NCI-H1436 (cell line): Measurements from ENCODE around the gene ZNF106.

ENCODE experiments used
- DNase-seq: peaks from one replicate; lab custom pipeline; 2025; lab: John Stamatoyannopoulos, UW

The ZNF106 gene

DNA sequence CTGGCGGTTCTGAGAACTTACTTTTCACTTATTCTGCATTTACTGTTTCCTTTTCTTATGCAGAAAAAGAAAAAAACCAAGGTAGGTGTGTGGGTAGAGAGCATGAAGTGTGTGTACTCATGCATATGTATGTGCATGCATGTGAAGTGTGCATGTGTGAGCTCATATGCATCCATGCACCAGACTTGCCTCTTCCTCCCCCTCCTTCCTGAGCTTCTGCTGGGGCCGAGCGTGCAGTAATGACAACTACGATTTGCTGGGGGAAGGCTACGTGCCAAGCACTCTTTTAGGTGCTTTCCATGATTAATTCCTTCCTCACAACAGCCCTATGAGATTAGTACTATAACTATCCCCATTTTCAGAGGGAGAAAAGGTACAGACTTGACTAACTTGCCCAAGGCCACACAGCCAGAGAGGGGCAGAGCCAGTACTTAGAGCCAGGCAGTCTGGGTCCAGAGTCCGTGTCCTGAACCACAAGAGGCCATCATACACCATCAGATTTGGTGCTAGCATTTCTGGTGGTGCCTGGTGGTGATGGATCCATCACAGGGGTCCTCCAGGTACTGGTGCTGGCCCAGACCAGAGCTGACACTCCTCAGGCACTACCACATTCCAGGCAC is 85.0 kb downstream of the ZNF106 start:
- DNase-seq, result no peak

DNA sequence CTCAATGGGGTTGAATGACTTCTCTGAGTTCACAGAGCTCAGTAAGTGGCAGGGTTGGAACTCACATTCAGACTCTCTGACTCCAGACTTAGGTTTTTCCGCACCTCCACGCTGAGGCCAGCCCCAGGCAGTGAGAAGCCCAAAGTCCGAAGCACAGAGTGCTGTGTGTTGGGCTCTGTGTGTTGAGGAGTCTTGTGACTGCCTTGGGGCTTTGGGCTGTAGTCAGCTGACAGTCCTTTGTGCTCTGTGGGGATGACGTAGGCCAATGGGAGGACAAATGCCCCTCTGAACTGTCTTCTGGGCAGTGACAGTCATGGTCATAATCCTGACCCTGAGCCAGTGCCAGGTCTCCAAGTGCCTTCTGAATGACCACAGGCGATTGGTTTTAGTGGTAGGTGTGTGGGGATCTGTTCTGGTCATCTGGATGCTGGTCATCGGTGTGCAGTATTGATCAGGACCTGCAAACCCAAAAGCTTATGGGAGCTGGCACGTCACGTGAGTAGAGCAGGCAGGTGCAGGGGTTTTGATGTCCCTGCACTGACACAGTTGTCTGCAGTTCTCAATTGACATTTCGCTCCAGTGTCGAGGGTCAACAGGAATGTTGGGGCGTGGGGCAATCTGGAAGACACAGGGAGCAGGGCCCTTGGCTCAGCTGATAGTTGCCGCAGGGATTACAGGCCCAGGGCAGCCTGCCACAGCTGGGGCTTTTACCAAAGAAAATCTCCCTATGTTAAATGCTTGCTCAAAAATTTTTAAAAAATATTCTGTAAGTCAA is 86.3 kb downstream of the ZNF106 start:
- no peak for DNase-seq

DNA sequence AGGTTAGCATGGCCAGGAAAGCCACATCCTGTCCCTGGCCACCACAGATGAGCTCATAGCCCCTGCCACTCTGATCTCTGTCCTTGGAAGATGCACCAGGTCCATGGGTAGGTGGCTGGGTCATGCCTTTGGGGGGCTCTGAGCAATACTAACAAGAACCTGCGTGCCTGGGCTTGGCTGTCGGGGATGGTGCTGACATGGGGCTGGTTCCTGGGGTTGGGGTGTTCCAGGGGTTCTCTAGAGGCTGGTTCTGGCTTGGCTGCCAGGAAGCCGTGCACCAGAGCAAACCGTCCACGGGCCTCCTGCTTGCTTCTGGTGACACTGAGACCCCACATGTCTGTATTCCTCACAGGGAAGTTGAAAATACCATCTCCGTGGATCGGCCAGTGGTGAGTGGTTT is 87.6 kb downstream of the ZNF106 start:
- no peak for DNase-seq

DNA sequence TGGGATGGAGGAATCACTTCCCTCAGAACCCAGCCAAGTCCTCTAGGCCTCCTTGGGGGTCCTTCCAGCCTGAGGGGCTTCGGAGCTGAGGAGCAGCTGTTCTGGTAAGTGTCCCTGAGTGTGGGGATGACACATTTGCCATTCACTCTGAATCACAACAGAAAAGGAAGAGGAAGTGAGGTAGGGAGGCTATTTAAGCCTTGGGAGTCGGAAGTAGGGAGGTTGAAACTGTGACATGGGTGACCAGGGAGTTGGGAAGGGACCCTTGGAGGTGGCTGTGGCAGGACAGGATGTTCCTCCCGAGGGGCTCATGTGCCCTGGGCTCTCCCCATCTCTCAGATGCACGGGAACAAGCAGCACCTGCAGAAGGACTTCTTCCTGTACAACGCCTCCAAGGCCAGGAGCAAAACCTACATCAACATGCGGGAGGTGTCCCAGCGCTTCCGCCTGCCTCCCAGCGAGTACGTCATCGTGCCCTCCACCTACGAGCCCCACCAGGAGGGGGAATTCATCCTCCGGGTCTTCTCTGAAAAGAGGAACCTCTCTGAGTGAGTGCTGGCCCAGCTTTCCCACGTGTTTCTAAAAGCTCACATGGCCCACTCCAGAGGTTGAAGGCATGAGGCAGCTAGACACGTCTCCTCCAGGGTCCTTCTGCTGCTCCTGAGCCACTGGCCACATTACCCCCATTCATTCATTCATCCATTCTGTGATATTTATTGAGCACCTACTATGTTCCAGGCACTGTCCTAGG is 88.3 kb downstream of the ZNF106 start:
- no peak for DNase-seq

DNA sequence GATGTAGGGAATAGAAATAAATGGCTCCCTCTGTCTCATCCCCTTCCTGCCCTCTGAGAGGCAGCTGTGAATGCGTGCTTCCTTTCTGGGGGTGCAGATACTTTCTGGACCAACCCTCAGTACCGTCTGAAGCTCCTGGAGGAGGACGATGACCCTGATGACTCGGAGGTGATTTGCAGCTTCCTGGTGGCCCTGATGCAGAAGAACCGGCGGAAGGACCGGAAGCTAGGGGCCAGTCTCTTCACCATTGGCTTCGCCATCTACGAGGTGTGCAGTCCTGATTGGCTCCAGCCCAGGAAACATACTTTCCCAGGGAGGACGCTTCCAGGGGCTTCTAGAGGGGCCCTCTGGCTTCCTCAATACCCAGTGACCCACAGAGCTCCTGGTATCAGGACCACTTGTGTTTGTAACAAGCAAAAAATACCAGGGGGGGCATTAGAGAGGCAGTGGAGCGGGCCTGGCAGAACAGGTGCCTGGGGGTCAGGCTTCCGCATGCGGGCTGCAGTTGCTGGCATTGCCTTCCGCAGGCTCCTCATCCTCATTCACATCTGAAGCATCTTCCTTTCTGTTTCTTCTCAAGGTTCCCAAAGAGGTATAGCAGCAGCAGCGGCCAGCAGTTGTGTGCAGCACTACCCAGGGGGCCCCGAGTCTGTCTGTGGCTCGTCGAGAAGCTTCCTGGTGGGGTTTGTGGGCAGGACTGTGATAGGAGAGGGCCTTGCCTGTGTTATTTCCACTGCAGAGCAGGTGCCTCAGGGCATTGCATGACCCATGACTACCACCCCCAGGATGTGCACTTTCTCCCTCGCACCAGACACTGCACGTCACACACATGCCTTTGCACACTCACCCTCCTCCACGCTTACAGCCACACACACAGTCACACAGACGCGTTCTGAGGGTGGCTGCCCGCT is 89.1 kb downstream of the ZNF106 start:
- DNase-seq, result no peak

DNA sequence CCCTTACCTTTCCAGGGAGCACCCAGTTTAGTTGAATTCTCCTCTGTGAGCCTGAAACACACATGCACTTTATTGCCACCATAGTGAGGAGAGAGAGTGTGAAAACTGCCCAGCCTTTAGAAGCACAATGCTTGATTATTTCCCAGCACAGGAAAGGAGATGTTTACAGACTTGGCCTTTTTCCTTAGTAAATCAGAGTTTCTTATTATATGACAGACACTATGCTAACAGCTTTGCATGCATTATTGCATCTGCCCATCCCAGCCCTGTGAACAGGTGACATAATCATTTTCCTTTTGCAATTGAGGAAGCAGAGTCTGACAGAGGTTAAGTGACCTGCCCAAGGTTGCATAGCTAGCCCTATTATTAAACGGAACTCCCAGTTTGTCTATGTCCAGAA is 95.1 kb downstream of the ZNF106 start:
- DNase-seq, result no peak

DNA sequence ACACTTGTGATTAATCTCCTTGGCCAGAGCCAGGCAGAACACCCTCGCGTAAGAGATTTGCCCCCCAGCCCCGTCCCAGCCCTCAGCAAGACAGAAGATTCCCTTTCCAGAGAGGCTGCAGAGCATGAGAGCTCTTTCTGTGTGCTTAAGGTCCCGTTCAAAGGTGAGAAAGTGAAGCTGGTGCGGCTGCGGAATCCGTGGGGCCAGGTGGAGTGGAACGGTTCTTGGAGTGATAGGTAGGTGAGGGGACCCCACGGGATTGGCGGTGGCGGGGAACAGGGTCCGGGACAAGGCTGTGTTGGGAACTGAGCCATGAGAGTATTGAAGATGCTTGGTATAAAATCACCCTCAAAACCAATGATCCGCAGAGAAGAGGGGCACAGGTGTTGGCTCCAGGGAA is 96.8 kb downstream of the ZNF106 start:
- no peak for DNase-seq

DNA sequence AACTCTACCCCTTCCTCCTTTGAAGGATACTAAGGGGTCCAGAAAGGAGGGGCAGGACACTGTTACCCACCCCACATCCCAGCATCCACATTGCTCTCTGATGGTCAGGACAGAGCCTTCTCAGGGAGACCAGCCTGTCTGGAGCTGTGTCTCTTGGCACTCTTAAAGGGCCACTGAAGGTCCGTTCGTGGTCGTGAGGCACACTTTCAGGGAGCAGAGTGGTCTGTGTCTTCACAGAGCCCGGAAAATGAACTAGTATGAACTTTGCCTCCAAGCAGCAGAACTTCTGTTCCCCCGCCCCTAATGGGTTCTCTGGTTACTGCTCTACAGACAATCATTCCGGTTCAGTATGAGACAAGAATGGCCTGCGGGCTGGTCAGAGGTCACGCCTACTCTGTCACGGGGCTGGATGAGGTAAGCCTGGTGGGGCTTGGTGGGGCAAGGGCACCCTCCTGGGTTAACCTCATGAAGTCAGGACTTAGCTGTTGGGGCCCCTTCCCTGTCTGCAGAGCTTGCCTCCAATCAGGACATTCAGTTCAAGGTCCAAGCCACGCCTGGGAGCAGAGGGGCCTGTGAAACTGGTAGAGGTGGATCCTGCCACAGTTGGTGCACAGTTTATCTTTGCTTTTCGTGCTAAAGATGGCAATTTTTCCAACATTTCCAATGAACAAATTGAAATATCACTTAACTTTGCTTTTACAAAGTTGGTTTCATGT is 98.5 kb downstream of the ZNF106 start:
- no peak for DNase-seq

DNA sequence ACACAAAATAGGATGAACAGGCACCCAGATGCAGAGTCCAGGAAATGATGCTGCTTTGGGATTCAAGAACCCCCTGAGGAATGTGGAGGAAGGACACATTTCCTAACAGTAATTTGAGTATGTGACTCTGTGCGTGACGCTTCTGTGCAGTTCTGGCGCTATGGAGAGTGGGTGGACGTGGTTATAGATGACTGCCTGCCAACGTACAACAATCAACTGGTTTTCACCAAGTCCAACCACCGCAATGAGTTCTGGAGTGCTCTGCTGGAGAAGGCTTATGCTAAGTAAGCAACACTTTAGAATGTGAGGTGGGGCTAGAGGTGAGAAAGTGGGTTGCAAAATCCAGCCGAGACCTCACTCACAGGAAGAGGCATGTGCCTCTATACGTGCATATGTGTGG is 103.3 kb downstream of the ZNF106 start:
- no peak for DNase-seq

DNA sequence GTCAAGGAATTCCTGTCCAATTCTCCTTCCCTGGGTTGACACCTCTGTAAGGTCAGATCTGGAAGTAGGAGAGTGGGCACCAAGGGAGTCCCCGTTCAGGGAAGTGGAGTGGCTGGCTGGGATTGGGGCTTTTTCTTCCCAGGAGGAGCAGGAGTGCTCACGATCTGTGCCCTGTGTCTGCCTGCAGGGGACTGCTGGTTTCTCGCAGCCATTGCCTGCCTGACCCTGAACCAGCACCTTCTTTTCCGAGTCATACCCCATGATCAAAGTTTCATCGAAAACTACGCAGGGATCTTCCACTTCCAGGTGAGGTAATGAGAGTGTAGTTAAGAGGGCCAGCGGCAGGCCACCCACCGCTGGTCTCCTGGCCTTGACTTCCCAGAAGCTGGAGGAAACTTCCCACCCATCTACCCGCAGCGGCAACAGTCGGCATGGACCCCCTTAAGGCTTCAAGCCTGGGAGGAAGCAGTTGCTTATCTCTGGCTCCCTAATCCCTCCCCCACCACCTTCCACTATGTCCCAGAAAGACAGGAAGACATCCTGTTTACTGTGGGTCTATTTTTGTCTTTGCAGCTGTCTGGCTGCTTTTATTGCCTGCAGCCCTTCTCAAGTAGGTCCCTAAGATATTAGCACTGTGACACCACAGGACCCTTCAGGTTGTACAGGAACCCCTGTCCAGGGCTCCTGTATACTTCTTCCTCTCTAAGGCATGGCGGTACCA is 104.8 kb downstream of the ZNF106 start:
- DNase-seq, result no peak

DNA sequence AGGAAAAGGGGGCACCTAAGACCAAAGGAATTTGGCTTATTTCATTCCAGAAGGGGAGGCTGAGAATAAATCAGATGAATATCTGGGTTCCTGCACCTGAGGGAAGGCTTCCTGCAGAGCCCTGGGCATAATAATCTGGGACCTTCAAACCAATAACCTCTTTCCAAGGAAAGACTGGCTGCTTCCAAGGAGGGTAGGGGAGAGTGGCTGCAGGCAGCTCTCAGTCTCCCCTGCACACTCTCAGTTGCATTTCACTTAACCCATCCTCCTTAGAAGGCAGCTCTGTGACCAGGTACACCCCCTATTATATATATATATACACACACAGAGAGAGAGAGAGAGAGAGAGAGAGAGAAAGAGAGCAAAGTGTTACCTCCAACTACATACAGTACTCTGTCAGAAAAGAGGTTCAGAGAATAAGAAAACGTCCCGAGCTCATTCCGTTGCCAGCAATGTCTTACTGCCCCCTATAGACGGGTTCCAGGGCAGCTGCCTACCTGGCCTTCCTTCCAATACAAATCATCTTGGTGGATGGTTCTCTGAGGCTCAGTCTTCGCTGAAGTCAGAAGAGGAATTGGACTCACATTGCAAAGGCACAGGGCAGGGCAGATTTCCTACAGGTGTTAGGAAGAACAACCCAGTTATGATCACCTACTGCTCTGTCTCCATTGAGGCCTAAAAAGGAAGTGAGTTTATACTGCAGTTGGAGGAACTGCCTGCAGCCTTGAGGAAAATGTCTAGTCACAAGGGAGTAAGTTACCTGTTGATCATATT is 105.5 kb downstream of the ZNF106 start:
- DNase-seq, result peak; percentile 24

DNA sequence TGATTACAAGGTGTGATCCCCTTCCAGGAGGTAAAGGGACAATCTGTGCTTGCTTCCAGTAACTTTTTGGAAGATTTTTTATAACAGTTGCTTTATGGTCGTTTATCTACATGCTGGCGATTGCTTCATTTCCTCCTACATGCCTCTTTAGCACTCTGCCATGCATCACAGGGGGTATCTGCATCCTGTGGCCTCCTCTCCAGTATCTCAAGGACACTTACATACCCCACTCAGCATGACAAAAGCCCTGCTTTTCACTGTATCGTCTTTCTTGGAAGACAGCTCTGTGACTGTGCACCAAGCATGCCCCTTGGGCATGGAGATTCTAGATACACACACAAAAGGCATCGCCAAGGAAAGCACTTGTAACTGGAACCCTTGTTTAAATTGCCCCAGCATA is 106.3 kb downstream of the ZNF106 start:
- no peak for DNase-seq

DNA sequence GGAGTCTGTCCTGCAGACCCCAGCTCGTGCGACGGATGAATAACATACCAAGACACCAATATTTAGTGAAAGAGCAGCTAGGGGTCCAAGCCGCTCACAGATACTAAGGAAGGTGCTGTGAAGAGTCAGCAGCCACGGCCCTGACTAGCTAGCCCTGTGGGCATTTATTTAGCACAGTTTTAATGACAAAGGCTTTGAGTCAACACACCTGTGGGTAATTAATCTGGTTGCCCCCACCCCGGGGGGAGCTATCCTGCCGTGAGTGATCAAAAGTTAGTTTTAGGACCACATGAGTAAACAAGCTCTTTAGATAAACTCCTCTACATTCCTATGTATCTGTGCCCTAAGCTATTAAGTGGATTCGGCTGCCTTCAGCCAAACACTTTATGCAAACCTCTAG is 112.9 kb downstream of the ZNF106 start:
- DNase-seq, result no peak

DNA sequence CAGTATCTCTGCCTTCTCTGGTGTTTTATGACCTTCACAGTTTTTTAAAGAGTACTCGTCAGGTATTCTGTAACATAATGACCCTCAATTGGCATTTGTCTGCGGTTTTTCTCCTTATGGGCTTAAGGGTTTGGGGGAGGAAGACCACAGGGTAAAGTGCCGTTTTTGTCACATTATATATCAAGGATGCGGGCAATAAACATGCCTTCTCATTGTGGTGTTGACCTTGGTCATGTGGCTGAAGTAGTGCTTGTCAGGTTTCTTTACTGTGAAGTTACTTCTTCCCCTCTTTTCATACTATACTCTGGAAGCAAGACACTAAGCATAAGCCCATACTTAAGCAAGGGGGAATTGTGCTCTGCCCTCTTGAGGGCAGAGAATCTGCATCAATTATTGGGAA is 115.0 kb downstream of the ZNF106 start:
- no peak for DNase-seq

DNA sequence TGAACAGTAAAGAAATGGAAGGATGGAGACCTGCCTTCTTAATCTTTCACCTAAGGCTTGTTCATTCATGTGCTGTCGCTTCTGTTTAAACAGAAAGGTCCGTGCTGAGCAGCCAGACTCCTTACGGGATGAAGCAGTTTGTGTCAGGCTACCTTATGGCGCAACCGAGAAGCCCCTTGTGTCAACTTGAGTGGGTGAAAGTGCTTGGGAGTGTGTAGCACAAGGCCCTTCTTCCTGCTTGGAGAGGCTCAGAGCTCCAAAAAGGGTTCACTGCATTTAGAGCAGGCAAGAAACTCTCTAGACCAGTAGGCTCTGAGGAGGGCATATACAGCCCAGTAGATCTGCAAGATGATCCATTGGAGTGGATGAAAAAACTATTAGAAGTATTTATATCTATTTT is 115.7 kb downstream of the ZNF106 start:
- DNase-seq, result no peak

DNA sequence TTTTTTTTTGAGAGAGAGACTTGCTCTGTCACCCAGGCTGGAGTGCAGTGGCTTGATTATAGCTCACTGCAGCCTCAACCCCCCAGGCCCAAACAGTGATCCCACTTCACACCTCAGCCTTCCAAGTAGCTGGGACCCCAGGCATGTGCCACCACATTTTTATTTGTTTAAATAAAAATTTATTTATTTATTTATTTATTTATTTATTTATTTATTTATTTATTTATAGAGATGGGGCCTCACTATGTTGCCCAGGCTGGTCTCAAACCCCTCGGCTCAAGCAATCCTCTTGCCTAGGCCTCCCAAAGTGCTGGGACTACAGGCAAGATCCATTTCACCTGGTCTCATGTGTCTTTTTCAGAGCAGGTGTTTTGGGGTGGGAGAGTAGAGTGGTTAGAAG is 116.1 kb downstream of the ZNF106 start:
- no peak for DNase-seq

DNA sequence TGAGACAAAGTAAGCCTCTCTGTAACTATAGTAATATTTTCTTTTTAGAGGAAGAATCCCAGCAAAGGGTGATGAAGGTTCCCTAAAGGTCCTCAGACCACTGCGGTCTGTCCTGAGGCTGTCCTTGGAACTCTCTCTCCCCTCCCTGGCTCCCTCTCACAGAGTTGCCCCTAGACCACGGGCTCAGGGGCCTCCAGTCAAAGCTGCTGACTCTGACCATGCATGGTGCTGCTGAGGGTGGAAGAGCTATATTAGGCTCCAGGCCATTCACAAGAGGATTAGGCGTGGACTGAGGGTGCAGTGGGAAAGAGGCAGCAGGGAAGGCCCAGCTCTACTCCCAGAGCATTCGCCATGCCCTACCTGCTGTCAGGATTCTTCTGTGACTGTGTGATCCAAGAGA is 117.0 kb downstream of the ZNF106 start:
- DNase-seq, result no peak

DNA sequence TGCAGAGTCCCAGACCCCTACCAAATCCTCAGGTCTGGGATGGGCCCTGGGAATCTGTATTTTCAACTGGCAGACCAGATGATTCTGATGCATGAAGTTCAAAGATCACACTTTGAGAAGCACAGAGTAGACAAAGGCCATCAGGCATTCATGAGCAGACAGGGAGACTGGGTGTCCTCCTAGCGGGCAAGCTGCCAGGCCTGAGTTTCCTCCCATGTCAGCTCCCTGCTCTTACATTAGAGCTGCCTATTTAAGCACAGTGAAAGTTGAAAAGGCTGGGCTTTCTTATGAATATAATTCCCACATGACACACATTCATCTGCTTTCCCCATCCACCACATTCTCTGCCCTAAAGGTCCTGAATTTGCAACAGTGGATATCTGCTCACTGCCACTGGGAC is 117.7 kb downstream of the ZNF106 start:
- DNase-seq, result no peak

DNA sequence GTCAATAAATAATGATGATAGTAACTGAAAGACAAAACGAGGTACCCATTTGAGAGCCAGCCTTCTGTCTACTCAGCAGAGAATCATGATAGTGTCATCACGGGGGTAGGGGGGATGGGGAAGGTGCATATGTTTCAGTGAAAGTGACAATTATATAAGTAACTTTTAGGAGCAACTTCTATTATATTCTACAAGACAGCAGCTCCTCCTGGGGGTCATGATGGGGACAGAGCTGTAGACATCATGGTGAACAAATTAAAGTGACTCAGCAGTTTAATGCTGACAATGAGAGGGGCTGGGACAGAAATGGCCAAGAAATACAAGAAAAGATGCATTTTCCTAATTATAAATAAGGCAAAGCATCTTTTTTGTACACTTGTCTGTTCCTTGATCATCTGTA is 119.8 kb downstream of the ZNF106 start:
- DNase-seq, result no peak

DNA sequence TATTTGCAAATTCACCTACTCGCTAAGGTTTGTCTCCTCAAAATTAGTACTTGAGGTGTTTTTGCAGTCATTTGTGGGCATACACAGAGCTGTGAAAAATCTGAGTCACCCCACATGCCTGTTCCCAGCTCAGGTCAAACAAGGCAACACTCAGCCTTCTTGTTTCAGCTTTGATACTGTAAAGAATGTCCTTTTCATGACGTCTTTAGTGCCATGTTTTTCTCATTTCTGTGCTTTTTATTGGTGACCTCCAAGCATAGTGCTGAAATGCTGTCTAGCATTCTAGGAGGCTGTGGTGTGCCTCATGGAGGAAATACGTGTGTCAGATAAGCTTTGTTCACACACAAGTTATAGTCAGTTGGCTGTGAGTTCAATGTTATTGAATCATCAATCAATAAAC is 122.8 kb downstream of the ZNF106 start:
- no peak for DNase-seq
